HG02852 (cell line): ENCODE results near the gene SELENOP.
"Not testable (repeated sequence)": the region's sequence is repeated elsewhere in the genome, so short reads cannot be mapped to it uniquely, and the experiment has no call there.

ENCODE experiments used
- ATAC-seq: cut with Tn5 transposase; IDR thresholded peaks from one replicate; pipeline ENCODE4 v1.9.1; 2021; ENCODE audit warnings: mild to moderate bottlenecking, moderate library complexity; ENCODE audit not compliant: unreplicated experiment

SELENOP gene, protein sequence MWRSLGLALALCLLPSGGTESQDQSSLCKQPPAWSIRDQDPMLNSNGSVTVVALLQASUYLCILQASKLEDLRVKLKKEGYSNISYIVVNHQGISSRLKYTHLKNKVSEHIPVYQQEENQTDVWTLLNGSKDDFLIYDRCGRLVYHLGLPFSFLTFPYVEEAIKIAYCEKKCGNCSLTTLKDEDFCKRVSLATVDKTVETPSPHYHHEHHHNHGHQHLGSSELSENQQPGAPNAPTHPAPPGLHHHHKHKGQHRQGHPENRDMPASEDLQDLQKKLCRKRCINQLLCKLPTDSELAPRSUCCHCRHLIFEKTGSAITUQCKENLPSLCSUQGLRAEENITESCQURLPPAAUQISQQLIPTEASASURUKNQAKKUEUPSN

GRCh38 chr5:42811591-42812446, at the start of gene SELENOP:
TSS of gene SELENOP (minus strand) at chr5:42811892. CDS start at chr5:42808353, 3,539 bp downstream.
- ATAC-seq, result no peak

DNA sequence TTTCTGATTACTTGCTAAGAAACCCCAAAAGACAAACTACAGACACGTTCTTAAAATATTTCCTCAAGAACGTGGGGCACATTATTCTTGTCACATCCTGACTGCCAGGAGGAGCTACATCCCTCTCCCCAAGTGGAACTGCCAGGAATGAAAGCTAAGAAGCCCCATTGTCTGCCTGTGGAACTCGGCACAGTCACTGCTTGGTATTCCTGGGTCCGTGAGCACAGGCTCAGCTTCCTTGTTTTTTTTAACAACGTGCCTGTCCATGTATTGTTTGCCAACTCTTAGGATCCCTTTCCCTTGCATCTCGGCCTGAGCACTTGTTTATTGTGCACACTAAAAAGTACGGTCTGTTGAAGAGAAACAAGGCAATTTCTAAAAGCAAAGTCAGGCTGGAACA, 47.0 kb upstream of the SELENOP start:
- ATAC-seq, result no peak

DNA sequence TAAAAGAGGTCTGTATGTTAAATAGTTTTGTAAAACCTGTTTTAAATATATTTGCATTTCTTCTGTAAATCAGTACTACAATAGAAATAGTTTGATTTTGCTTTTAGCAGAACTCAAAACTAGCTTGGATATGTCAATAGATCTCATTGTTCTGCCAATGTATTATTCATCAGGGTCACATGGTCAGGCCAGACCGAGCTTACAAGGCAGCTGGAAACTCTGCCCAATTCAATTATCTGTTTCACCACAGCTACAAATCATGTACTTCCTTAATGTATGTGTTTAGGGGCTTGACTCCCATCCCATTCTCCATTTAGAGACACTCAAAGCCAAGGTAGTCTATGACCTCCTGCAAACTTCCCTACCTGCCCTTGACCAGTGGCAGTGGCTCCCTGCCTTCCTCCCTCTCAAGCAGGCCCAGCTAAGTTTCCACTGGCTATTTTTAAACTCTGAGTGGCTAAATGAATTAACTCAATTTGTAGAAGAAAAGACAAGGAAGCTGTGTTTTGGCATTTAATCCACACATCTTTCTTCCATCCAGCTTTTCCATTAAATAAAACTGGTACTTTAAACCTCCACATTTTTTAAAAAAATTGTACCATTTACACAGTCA, 46.4 kb upstream of the SELENOP start:
- ATAC-seq, result no peak

DNA sequence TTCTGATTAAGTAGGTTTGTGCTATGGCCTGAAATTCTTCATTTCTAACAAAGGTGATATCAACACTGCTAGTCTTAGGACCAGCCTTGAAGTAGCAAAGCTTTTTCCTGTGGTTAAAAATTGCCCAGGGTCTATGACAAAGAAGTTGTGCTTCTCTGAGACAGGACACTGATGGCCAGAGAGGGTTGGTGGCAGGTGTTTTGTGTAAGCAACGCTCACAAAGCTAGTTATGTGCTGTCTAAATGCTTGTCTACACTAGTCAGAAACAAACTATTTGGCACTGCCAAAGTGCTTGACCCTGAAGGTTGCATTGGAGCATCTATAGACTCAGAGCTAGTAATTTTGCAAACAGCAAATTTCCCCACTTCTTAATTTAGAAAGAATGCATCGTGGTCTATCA, 44.1 kb upstream of the SELENOP start:
- ATAC-seq, result no peak

GRCh38 chr5:42855386-42855785, 43.7 kb upstream of the SELENOP start:
- ATAC-seq, result no peak

GRCh38 chr5:42854795-42855194, 43.1 kb upstream of the SELENOP start:
- ATAC-seq, result no peak

- ATAC-seq, result no peak
Measured at GRCh38 chr5:42852826-42853225, 41.1 kb upstream of the SELENOP start.

- no peak for ATAC-seq
Measured at GRCh38 chr5:42851481-42851880, 39.8 kb upstream of the SELENOP start.

- no peak for ATAC-seq
Measured at GRCh38 chr5:42848545-42848944, 36.9 kb upstream of the SELENOP start.

DNA sequence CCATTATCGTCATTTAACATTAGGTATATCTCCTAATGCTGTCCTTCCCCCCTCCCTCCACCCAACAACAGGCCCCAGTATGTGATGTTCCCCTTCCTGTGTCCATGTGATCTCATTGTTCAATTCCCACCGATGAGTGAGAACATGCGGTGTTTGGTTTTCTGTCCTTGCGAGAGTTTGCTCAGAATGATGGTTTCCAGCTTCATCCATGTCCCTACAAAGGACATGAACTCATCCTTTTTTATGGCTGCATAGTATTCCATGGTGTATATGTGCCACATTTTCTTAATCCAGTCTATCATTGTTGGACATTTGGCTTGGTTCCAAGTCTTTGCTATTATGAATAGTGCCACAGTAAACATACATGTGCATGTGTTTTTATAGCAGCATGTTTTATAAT, 32.7 kb upstream of the SELENOP start:
- not testable (repeated sequence) for ATAC-seq

GRCh38 chr5:42843675-42844292, 32.1 kb upstream of the SELENOP start:
- no peak for ATAC-seq

DNA sequence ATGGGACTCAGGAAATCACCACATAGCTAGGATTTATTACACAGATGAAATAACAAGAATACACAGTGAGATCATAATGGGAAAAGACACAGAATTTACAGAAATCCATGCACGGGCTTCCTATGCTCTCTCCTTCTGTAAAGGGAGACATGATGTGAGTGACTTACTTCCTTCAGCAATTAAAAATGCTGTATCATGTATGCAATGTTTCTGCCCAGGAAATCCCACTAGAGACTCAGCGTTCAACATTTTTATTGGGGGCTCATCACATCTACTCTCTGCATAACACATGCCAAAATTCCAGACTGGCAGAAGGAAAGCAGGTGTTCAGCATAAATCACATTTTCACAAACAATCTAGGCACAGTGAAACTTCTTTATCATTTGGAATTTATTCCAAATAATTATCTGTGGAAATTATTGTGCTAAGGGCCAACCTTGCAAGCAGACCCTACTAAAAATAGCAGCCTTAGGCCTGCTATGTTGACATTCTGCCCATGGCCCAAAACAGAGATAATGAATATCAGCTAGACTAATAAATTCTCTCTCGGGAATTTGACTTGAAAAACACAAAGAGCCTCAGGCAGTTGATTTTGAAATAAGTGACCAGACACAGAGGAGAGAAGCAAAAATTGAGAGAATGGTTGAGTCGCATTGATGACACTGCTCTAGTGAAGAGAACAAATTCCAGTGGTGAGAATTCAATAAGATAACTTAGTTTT, 31.4 kb upstream of the SELENOP start:
- ATAC-seq, result no peak

DNA sequence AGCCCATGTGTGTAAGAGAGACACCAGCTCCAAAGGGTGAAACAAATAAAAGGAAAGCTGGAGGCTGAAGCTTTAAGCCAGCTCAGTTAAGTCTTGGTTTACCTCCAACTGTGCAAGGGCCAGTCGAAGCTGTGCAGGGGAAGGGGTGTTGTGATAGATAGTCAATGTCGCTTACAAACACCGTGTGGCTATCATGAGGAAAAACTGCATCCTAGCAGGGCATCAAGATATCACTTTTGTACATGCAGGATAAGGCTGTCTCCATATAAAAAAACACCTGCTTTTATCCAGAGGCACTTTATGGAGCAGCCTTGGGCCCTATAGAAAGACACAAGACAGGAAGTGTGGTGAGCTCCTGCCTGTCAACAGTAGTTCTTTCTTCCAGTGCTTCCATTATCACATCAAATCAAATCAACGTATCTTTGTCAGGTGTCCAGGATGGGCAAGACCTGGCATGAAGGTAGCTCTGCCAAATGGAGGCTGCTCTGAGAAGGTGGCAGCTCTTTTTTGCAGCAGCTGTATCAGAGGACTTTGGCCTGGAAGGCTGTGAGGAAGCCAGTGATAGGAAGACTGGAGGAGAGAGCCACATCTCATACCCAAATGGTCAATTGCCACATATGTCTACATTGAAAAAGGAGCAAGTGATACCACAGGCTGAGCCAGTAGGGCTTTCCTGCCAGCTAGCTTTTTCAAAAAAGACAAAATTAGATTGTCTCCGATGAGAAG, 29.3 kb upstream of the SELENOP start:
- ATAC-seq, result no peak

GRCh38 chr5:42840269-42840668, 28.6 kb upstream of the SELENOP start:
- ATAC-seq, result no peak

GRCh38 chr5:42839196-42839595, 27.5 kb upstream of the SELENOP start:
- no peak for ATAC-seq

DNA sequence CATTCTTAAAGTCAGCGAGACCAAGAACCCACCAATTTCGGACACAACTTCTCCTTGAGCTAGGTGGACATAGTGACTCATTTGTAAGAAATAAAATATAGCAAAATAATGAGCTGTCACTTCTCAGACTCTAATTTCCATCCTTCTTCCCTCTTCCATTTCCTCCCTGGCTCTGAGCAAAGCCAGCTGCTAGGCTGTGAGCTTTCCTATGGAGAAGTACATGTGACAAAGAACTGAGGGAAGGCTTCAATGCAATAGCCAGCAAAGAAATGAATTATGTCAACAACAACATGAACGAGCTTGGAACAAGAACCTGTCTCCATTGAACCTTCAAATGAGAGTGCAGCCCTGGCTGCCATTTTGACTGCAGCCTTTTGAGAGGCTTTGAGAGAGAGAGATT, 25.9 kb upstream of the SELENOP start:
- ATAC-seq, result no peak

- ATAC-seq, result no peak
Measured at GRCh38 chr5:42836070-42836769, 24.5 kb upstream of the SELENOP start.

- ATAC-seq, result no peak
Measured at GRCh38 chr5:42832060-42832459, 20.4 kb upstream of the SELENOP start.

GRCh38 chr5:42830924-42831323, 19.2 kb upstream of the SELENOP start:
- no peak for ATAC-seq
